Daoy (cell line): ENCODE results near the gene FLRT3. TPM values are rescaled to one million over a fixed set of nuclear protein-coding genes. Genes with fewer than 3 reads are reported as not detected.
A peak's percentile ranks its signal among the peaks of the same experiment; 100 is the strongest.

Experiments used
- DNase-seq: peaks from one replicate; pipeline ENCODE4 v3.0.0-alpha.2; 2015; ENCODE audit warnings: low read depth
- total RNA-seq: library from RNA; depleted of rRNA; stranded (reverse); fragments of >200 nt; shearing (Covaris generic); gene quantifications from 2 replicates; pipeline ENCODE4 v1.2.3, GENCODE V29; 2014; rRNA removed

Gene FLRT3
- 0.23 and 0.74 TPM in 2 replicates for total RNA-seq

DNA sequence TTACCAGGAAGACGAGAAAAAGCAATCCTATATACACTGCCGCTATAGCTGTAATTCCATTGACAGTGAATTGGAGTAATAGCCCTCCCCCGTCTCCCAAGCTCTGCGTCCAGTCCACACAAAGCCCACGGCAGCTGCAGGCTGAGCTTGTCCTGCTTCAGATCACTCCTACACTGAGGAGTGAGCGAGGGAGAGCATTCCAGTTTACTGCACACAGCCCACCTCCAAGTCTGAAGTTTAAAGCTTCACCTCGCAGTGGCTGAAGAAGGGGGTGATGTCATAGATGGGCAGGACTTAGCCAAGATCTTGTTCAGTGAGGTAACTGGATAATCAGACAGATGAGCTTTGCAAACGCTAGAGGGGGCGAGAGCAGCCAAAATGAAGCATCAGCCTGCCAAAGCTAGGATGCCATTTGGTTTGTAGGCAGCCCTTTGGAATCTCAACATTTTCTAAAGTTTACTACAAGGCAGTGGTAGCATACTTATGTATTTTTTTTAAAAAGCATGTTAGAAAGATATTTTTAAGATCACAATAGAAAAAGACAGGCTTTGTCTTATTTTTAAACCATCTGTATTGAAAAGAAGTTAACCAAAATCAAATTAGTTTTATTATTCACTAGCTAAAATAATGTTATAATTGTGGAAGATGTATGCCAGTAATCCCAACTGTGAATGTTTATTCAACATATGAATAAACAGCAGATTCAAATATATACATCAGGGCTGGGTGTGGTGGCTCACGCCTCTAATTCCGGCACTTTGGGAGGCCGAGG lies at the start of gene FLRT3:
FLRT3 (minus strand) TSS at position 213 of the 772 bp plus-strand sequence. CDS start 10,106 bp downstream, outside the sequence.
- DNase-seq = peak; percentile 69

DNA sequence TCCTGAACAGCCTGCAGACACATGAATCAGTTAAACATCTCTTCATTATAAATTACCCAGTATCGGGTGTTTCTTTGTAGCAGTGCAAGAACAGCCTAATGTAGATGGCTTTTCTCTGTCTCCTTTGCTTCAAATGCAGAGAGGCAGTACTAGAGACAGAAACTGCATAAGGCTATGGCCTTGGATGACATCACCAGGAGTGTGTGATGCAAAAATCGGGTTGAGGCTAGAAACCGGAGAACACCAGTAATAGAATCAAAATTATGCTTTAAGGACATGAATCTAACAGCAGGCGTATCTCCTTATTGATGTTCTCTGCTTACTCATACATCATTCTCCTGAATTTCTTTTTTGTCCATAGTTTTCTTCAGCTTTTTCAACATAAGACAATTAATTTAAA lies 49.3 kb upstream of the FLRT3 start:
- no peak for DNase-seq

DNA sequence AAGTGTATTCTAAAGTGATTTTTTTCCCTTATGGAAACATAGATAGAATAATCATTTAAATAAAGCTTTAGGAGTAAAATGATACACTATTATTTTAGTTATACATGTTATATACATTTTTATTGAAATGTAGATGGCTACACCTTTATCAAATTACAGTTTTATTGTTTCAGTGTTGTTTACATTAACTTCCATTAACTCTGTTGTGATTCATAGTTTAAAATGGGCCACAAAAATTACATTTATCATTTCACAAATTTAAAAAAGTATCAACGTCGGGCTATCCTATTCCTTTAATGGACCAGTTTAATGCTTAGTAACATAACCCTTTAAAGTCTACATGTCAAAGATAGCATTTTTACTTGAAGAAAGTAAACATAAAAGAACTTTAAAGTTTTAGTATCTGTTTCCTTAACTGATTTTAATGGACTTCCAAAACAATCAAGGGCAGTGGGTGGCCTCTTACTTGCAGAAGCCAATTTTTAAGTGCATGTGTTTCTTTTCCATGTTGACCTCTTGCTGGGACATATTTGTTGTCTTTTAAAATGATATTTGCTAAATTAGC lies 47.8 kb upstream of the FLRT3 start:
- no peak for DNase-seq

DNA sequence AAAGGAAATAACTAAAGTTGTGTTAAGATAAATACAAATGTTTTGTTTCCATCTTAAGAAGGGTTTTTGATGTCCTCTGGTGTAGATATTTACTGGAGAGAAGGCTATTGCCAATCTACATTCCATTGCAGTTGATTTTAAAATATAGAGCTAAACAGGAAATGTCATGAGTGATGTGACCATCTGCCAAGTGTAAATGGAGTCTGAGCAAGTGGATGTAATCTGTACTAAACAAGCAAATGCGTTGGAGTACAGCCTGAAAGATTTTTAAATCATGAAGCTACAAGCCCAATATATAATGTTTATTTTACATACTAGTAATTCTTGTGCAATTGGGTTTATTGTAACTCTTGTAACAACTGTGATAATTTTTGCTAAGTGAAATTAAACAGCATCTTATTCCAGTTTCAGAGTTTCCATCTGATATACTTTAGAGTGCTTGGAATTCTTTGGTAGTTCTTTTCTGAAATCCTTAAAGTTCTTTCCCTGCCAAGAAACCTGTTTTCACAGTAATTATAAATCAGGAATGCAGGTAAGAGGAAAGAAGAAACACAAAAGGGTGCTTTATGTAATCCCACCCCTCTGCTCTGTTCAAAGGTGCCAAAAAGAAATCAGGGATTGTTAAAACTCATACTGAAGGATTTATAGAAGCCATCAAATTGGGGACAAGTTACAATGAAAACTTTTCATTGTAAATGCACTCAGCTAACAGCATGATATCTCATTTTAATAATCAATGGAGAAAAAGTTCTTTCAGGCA lies 47.2 kb upstream of the FLRT3 start:
- DNase-seq = no peak

DNA sequence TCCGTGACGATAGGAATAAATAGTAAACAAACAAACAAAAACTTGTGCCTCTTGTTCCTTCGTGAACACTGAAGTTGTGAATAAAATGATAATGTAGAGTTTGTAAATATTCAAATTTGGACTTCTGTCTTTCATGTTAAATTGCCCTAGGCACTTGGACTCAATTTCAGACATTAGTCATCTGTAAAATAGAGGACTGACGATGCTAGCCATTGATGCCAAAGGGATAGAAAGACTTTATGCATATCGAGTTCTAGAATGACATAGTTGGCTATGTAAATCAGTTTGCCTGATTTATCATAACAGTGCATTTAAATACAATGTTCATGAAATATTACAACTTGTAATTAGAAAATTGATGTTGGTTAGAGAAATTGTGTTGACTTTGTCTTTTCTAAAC lies 45.9 kb upstream of the FLRT3 start:
- no peak for DNase-seq

DNA sequence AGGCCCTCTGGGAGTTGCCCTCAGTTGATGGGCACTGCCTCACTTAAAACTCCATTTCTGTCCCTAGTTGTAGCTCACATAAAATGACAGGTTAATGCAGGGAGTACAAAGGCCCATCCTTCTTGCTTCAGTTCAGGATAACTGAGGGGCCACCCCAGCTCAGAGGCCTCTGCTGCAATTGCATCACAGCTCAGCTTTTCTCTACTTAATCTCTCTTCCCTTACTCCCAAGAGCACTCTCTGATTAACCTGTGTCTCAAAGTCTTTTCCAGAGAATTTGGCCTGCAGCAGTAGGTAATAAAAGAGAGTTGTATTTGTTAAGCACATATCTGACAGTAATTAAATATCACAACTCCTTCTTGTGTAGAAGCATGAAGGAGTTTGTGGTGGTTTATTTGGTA lies 40.9 kb upstream of the FLRT3 start:
- DNase-seq = no peak

DNA sequence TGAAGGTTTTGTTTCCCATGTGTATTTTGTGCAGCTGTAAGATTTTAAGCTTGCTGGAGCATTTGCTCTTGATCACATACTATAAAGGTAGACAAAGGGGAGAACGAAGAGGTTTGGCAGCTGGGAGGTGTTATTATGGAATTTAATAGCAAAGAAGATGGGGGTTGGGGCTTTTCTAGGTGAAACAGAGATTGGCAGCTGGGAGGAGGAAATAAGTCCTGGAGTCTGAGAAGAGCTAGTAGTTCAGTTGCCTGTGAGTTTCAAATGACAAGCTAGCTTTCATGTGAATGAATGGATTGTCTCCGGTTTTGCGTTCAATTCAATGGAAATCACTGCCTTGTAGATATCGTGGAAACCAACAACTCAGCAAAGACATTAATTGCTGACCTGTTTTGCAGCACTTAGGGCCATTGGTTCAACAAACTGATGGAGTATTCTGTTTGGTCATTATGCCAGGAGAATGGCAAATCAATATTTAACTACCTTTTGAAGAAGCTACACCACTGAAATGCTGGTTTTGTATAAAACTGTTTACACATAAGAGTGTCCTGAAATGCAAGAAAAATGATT lies 38.1 kb upstream of the FLRT3 start:
- no peak for DNase-seq

DNA sequence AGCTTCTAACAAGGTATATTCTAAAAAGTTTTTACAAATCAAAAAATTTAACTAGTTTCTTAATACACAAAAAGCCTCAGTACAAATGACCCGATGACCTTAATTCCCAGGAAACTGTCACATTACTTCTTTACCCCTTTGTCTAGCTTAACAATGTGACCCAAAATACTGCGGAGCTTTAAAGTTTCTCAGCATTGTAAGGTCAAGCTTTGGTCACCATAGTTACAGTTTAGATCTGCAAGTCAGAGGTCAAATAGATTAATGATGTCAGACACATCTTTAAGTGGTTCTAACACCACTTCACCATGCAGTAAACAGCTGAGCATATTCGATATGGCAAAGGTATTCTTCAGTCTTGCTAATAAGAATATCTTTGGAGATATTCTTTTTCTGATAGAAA lies 36.8 kb upstream of the FLRT3 start:
- DNase-seq = no peak

DNA sequence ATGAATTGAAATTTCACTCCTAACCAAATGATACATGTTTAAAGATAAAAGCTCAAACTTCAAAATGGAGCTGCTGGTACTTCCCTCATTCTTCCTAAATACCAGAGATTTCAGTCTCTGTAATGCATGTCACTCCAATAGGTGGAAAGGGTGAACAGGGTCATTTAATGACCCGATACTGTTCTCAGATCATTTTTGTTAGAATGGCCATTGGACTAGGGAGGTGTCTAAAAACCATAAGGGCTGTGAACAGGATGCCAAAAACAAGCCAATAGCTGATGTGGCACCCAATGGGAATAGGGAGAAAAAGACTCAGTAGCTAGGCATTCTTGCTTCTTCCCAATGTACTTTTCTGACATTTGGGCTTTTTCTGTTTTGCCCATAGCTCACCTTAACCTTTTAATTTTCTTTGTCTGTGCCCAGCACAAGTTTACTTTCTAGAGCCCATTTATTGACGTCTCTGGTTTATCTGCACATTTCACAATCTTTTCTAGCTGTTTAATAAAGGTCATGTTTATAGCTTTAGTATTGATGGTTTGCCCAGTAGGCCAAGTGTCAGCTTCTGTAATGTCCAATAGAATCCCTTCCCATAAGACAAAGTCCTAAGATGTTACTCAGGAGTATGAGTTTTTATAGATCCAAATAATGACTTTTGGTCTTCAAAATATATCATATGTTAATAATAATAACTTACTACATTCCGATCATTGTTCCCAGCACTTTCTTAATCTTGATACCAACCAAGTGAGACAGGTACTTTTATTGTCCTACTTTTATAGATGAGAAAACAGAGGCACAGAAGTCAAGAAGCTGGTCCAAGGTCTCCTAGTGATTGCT lies 24.3 kb upstream of the FLRT3 start:
- DNase-seq = no peak

DNA sequence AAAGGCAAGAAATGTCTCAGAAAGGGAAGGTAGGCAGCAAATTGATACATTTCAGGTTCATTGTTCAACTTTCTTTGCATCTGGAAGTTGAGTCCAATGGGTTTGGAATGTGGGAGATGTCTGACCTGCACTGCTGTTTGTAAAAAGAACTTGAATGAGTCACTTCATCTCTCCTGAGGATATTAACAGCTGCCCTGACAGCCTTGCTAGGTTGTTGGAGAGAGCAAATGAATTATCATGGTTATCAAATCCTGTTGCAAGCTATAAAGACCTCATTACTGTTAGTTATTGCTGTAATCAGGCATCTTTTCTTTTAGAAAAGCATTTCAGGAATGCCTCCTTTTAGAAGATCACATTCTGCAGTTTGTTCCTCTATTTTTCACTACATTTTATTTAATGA lies 23.0 kb upstream of the FLRT3 start:
- no peak for DNase-seq

DNA sequence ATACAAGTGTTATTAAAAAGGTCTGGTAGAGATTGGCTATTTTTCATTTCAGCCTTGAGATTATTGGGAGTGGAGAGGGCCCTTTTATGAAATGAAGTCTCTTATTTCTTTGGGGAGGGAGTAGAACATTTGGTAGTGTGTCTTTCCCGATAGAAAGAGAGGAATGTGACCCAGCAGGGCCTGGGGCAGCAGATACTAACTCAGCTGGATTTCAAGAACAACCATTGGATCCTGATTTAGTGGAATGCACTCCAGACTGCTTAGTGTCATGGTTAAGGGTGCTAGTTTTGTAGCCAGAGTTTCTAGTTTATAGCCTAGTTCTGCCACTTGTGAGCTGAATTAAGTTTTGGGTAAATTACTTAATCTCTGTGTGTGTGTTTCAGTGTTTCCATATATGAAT lies 18.4 kb upstream of the FLRT3 start:
- DNase-seq = no peak

DNA sequence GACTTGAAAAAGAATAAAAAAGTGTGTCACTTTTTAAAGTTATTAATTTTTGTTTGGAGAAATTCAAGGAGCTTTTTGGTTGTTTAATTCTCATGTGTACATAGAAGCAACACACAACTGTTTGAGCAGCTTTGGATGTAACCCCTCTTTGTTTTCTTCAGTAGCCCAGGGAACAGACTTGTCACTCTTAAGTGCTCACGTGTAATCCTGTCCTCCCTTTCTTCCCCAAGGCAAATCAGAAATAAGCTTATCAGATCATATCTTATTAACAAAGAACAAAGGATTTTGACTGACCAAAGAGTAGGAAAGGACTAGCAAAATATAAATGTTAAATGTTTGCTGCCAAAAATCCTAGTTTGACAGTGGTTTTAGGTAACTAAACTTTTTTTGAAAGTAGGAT lies 7.3 kb upstream of the FLRT3 start:
- DNase-seq = no peak

DNA sequence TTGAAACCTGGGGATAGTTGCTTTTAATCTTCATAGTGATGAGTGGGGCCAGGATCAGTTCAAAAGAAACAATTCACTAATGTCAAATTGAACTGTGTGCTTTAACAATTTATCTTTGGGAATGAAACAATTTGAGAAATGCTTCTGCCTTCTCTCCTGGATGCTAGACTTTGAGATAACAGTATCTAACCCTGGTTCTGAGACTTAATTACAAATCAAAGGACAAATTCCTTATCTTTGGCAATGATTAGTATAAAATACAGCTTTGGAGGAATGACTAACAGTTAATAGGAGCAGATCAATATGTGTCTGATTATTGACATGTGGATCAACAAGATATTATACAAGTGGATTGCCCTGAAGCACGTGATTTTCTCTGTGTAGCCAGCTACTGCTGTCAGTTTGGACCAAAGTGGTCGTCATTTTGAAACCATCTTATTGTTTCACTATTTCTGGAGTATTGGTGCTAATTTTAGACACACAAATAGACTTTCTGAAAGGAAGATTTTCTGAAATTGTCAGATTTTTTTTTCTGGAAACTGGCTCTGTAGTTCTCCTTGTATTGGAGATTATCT lies 6.2 kb upstream of the FLRT3 start:
- DNase-seq = no peak

DNA sequence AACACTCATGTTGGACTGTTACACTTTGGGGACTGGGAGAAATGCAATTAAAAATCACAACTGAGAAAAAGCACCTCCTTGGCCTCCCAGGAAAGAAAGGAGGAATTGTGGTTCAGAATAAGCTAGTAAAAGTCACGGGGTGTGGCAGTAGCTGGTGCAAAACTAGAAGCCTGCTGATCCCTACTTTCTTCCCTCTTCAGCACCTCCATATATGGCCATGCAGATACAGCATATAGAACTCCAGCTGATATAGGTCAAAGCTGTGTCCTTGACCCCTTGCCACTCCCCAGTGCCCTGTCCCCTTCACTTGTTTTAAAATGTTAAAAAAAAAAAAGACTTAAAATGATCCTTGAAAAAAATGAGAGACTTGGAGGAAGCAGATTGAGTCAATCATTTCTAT lies 5.5 kb upstream of the FLRT3 start:
- no peak for DNase-seq

DNA sequence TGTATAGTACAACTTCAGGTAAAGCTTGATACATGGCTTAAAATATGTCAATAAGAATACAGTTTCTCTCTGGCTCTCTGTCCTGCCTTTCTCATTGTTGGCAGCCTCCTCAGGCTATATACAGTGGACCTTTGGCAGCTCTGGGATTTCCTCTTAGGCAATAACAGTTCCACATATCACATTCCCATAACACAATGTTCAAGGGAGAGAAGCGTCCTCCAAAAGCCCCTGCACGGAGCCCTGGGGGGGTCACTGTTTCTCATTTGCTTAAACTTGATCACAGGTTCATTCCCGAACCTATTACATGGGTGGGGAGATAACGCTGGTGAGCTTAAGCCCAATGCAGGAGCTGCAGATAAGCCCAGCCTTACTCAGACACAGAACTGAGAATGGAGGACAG lies 4.4 kb upstream of the FLRT3 start:
- DNase-seq = no peak

DNA sequence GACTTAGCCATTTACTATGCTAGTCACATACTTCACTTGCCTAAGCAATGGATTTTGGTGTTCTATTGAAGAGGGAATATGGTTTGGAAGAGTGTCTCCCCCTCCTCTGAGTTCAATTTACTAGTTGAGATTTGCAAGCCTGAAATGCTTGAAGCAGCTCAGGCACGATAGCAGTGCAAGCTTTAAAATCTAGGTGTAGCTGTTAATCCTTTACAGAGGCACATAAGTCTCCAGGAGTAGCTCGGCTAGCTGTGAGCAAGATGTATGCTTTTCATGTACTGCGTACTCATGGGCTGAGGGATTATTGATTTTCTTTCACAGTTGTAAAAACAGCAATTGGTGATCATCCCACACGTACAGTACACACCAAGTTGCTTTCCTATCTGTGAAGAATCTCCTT lies 726 bp downstream of the FLRT3 start:
- DNase-seq = no peak

DNA sequence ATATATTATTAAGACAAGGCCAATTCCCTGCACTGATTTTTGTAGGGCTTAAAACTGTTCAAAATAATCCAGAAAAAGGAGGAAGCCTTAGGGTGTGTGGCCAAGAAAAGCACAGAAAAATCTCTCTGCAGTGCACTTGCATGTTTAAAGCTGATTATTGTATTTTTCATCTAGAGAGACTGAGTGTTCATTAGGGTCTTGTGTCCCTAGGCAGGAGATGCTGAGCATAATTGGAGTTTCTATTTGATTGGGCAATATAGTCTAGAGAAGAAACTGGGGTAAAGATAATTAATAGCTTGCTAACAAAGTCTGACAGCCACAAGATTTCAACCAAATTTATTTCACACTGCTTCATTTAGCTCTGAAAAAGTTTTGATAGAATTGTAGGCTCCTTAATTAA lies 2.4 kb downstream of the FLRT3 start:
- DNase-seq = no peak

DNA sequence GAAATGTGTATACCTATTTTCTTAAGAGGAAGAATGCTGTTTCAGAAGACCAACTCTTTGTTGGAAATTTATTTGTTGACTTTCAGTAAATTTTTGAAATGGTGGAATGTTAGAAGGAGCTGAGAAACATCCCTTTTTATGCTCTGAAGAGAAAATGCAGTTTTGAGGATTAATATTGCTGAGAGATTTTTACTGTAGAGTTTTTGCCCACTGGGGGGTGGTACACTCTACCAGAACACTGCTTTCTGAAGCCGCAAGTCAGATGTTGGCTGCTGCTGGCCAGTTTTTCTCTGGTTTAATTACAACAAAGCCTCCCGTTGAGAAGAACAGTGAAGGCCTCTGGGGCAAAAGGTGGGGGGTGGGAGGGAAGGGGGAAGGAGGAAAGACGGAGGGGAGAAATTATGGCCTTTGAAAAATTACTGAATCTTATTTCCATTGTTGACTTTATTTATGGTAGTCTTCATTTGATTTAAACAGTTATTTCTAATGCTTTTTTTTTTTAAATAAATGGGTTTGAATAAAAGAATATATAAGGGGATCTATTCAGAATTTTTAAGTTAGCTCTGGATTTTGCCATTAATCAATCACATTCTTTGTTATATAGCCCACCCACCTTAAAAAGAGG lies 3.0 kb downstream of the FLRT3 start:
- peak; percentile 6 for DNase-seq

DNA sequence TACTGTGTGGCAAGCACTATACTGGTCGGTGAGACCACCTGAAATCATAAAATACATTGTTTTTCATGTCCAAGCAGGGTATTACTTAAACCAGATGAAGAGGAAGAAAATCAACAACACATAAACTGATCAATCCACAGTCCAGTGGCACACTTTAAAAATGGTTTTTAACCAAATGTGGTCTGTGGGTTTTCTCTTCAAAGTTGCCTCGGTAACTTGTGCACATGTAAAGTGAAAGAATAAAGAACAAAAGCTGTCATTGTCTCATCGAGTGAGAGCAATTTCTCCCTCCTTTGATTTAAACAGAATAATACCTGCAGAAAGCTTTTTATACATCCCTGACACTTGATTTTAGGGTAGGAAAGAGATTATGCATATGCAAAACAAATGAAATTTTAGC lies 3.7 kb downstream of the FLRT3 start:
- no peak for DNase-seq

DNA sequence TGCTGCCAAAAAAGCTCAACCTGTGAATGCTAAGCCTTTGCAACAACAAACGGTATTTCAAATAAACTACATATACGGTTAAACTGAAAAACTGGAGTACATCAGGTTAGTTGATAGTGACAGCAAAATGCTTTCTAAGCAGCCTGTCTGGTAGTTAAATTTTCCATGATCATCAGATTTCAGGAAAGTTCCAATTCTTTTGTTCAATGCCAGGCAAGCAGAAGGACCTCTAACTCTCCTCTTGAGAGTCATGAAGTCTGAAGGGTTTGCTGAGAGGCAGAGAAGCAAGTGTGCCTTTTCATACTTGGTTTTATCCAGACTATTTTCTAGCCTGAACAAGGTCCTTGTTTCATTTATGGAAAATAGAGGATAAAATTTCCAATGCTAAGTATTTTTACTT lies 4.5 kb downstream of the FLRT3 start:
- DNase-seq = no peak

DNA sequence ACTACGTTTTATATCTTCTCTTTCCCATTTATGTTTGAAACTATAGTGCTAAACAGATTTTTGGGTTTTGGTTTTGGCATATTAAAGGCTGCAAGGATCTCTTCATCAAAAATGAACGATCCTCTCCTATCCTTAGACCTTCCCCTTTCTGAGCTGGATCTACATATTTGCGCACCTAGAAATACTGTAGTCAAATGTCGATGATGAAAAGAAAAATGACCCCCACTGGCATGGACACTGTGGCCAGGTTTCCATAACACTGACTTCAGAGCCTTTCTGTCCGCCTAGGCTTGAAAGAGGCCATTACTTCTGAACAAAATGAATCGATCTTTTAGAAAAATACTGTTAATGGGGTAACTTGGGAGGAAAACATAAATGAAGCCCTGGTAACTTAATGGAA lies 5.8 kb downstream of the FLRT3 start:
- DNase-seq = no peak
